ENCODE data around the gene UCN2. TPM values are rescaled to one million over a fixed set of nuclear protein-coding genes. Genes with fewer than 3 reads are reported as not detected.

Gene UCN2
- total RNA-seq, 4 donors from 2014 or later: 0.19 TPM; not detected in 3

GRCh38 chr3:48564667-48565066 lies 1.1 kb upstream of the UCN2 start:
- TF ChIP-seq POLR2A (IDR thresholded peaks at IDR 0.05): no peak
- no peaks in the 10 kb centered on the region for H3K9me3 ChIP-seq
- no peaks in the 10 kb centered on the region for H3K36me3 ChIP-seq
- no peaks in the 10 kb centered on the region for H3K27me3 ChIP-seq
- H3K4me1 ChIP-seq: peaks cover 0 to 20% (median 15%) of the 10 kb centered on the region in 3 donors
- peak overlapping the region in 1 of 4 donors; percentile 31 for H3K27ac ChIP-seq
- H3K4me3 ChIP-seq: no peak overlapping the region
- no peak for ATAC-seq
- WGBS, 2 donors (ENCODE audit: low coverage in 1 of 2): no CpG with 5 or more reads among the region's 11 CpGs

- Histone ChIP-seq H3K27ac (peak overlapping the region in 1 of 4 donors; percentile 42), H3K4me3 (no peak overlapping the region), H3K4me1 (peaks cover 0 to 26% (median 15%) of the 10 kb centered on the region in 3 donors), H3K36me3 (no peaks in the 10 kb centered on the region), H3K27me3 (no peaks in the 10 kb centered on the region), H3K9me3 (no peaks in the 10 kb centered on the region)
- TF ChIP-seq POLR2AphosphoS5 (IDR thresholded peaks at IDR 0.05) (no peak), POLR2A (IDR thresholded peaks at IDR 0.05) (no peak), CTCF (IDR thresholded peaks at IDR 0.05) (no peak), EP300 (IDR thresholded peaks at IDR 0.05) (no peak)
- WGBS, 2 donors (ENCODE audit: low coverage in 1 of 2): no CpG with 5 or more reads among the region's 10 CpGs
- peak; percentile 17 for ATAC-seq
These were observed 441 bp upstream of the UCN2 start for GRCh38 chr3:48564022-48564421.

GRCh38 chr3:48562367-48563095 lies 1.1 kb downstream of the UCN2 start:
- Histone ChIP-seq H3K36me3 (no peaks in the 10 kb centered on the region), H3K27ac (no peak overlapping the region), H3K4me1 (peaks cover 0 to 41% (median 16%) of the 10 kb centered on the region in 3 donors), H3K27me3 (no peaks in the 10 kb centered on the region), H3K4me3 (no peak overlapping the region), H3K9me3 (no peaks in the 10 kb centered on the region)
- no peak for ATAC-seq
- 60 to 100% methylated on average over 1 to 2 of the region's 20 CpGs for WGBS, 2 donors (ENCODE audit: low coverage in 1 of 2)
- TF ChIP-seq CTCF (IDR thresholded peaks at IDR 0.05) (no peak), POLR2AphosphoS5 (IDR thresholded peaks at IDR 0.05) (no peak), POLR2A (IDR thresholded peaks at IDR 0.05) (no peak), EP300 (IDR thresholded peaks at IDR 0.05) (no peak)

GRCh38 chr3:48561045-48561736 lies 2.4 kb downstream of the UCN2 start:
- H3K9me3 ChIP-seq: no peaks in the 10 kb centered on the region
- peak overlapping the region; percentile 15 to 46 for H3K4me3 ChIP-seq
- 56% methylated on average over 5 of the region's 21 CpGs; no CpG with 5 or more reads in 1 of the 2 donors for WGBS, 2 donors (ENCODE audit: low coverage in 1 of 2)
- peak; percentile 17 for ATAC-seq
- no peaks in the 10 kb centered on the region for H3K27me3 ChIP-seq
- peaks cover 0 to 51% (median 20%) of the 10 kb centered on the region in 3 donors for H3K4me1 ChIP-seq
- H3K36me3 ChIP-seq: no peaks in the 10 kb centered on the region
- TF ChIP-seq POLR2AphosphoS5 (IDR thresholded peaks at IDR 0.05) (no peak), EP300 (IDR thresholded peaks at IDR 0.05) (no peak), POLR2A (IDR thresholded peaks at IDR 0.05) (no peak), CTCF (IDR thresholded peaks at IDR 0.05) (peak in 3 of 4 experiments; percentile 7 to 33 (median 14))
- peak overlapping the region in 3 of 4 donors; percentile 79 to 81 (median 81) for H3K27ac ChIP-seq

- WGBS, 2 donors (ENCODE audit: low coverage in 1 of 2): 8% methylated on average over 5 of the region's 5 CpGs; no CpG with 5 or more reads in 1 of the 2 donors
- no peak for TF ChIP-seq CTCF (IDR thresholded peaks at IDR 0.05)
- no peak for TF ChIP-seq POLR2AphosphoS5 (IDR thresholded peaks at IDR 0.05)
- no peak for TF ChIP-seq POLR2A (IDR thresholded peaks at IDR 0.05)
- Histone ChIP-seq H3K9me3 (no peaks in the 10 kb centered on the region), H3K27ac (peak overlapping the region in 3 of 4 donors; percentile 79 to 81 (median 81)), H3K36me3 (no peaks in the 10 kb centered on the region), H3K27me3 (no peaks in the 10 kb centered on the region), H3K4me3 (peak overlapping the region; percentile 15 to 46), H3K4me1 (peaks cover 0 to 56% (median 21%) of the 10 kb centered on the region in 3 donors)
- no peak for ATAC-seq
These were observed 2.9 kb downstream of the UCN2 start for GRCh38 chr3:48560648-48561018.

All from gastroesophageal sphincter (tissue), 4 donors.